Breast epithelium (tissue), 3 donors: ENCODE results near the gene RSPH4A.

Source experiments
- CTCF ChIP-seq, 3 donors: fragments of 450-650 bp; IDR thresholded peaks; one replicate each; pipeline ENCODE4 v1.5.1; 2016 to 2017; ENCODE audit warnings: antibody characterized with exemption in 3 of 3, mild to moderate bottlenecking in 3 of 3, moderate library complexity in 3 of 3
- POLR2A ChIP-seq: fragments of 450-650 bp; IDR thresholded peaks from one replicate; pipeline ENCODE4 v1.6.1; 2016; ENCODE audit warnings: antibody characterized with exemption, mild to moderate bottlenecking, moderate library complexity
- POLR2AphosphoS5 ChIP-seq, 3 donors: sonication (generic); formaldehyde crosslinking; IDR thresholded peaks; one replicate each; pipeline ENCODE4 v1.6.1; 2017; ENCODE audit warnings: antibody characterized with exemption in 3 of 3

- TF ChIP-seq CTCF (IDR thresholded peaks at IDR 0.05): no peak
- no peak for TF ChIP-seq POLR2AphosphoS5 (IDR thresholded peaks at IDR 0.05)
- no peak for TF ChIP-seq POLR2A
Observed at GRCh38 chr6:116568821-116569755, 47.2 kb upstream of the RSPH4A start.
